GM12892 (cell line): ENCODE measurements around the gene PHF21B.

Experiments used
- DNase-seq: peaks from one replicate; pipeline ENCODE4 v3.0.0; 2011; ENCODE audit not compliant: insufficient read length
- FAIRE-seq: peaks from 2 replicates; lab custom pipeline; 2011; peaks lifted over from hg19 to GRCh38; lab: Jason Lieb, UNC
- POLR2A ChIP-seq: IDR thresholded peaks from 2 replicates; pipeline ENCODE4 v1.6.1; 2011; ENCODE audit warnings: low read depth, low read length, control low read depth
- POLR2AphosphoS5 ChIP-seq: IDR thresholded peaks from 2 replicates; pipeline ENCODE4 v1.6.1; 2011; ENCODE audit warnings: low read depth, low read length, control low read depth
- TAF1 ChIP-seq: IDR thresholded peaks from 2 replicates; pipeline ENCODE4 v1.6.1; 2011; ENCODE audit warnings: low read depth, mild to moderate bottlenecking, control low read depth, low read length, borderline replicate concordance

PHF21B gene

GRCh38 chr22:44940130-44940529, 69.7 kb downstream of the PHF21B start:
- FAIRE-seq = no peak
- no peak for DNase-seq
- TF ChIP-seq POLR2A = no peak
- TF ChIP-seq TAF1 = no peak
- TF ChIP-seq POLR2AphosphoS5 = no peak

GRCh38 chr22:44939451-44939850, 70.4 kb downstream of the PHF21B start:
- DNase-seq = no peak
- FAIRE-seq = no peak
- TF ChIP-seq POLR2AphosphoS5 (no peak), TAF1 (no peak), POLR2A (no peak)

- no peak for FAIRE-seq
- no peak for TF ChIP-seq POLR2AphosphoS5
- no peak for TF ChIP-seq POLR2A
- no peak for TF ChIP-seq TAF1
- DNase-seq = no peak
Observed at GRCh38 chr22:44938886-44939285, 70.9 kb downstream of the PHF21B start.

- no peak for DNase-seq
- TF ChIP-seq TAF1 (no peak), POLR2AphosphoS5 (no peak), POLR2A (no peak)
- no peak for FAIRE-seq
Observed at GRCh38 chr22:44937216-44937615, 72.6 kb downstream of the PHF21B start.

- FAIRE-seq (no peak), DNase-seq (no peak)
- TF ChIP-seq POLR2A = no peak
- no peak for TF ChIP-seq POLR2AphosphoS5
- TF ChIP-seq TAF1 = no peak
Observed at GRCh38 chr22:44936201-44936600, 73.6 kb downstream of the PHF21B start.

GRCh38 chr22:44935724-44936123, 74.1 kb downstream of the PHF21B start:
- TF ChIP-seq POLR2A = no peak
- no peak for TF ChIP-seq POLR2AphosphoS5
- no peak for TF ChIP-seq TAF1
- DNase-seq (no peak), FAIRE-seq (no peak)

GRCh38 chr22:44934454-44934735, 75.4 kb downstream of the PHF21B start:
- FAIRE-seq (no peak), DNase-seq (no peak)
- no peak for TF ChIP-seq POLR2A

GRCh38 chr22:44933666-44934453, 75.9 kb downstream of the PHF21B start:
- DNase-seq = no peak
- FAIRE-seq = no peak
- TF ChIP-seq POLR2AphosphoS5 (no peak), TAF1 (no peak), POLR2A (no peak)

- FAIRE-seq = no peak
- no peak for DNase-seq
- TF ChIP-seq POLR2AphosphoS5 = no peak
- no peak for TF ChIP-seq TAF1
- TF ChIP-seq POLR2A = no peak
Observed at GRCh38 chr22:44932493-44932892, 77.3 kb downstream of the PHF21B start.

- no peak for FAIRE-seq
Observed at GRCh38 chr22:44931766-44932165, 78.0 kb downstream of the PHF21B start.

GRCh38 chr22:44931077-44931540, 78.7 kb downstream of the PHF21B start:
- no peak for FAIRE-seq
- no peak for TF ChIP-seq POLR2A
- TF ChIP-seq TAF1 = no peak
- TF ChIP-seq POLR2AphosphoS5 = no peak
- DNase-seq = no peak

More at GRCh38 chr22:44931766-44932165, 78.0 kb downstream of the PHF21B start:
- no peak for TF ChIP-seq POLR2AphosphoS5
- TF ChIP-seq POLR2A = no peak
- no peak for TF ChIP-seq TAF1
- no peak for DNase-seq

- no peak for DNase-seq
- no peak for TF ChIP-seq POLR2AphosphoS5
- no peak for TF ChIP-seq TAF1
- no peak for TF ChIP-seq POLR2A
- FAIRE-seq = no peak
Observed at GRCh38 chr22:44930711-44931035, 79.1 kb downstream of the PHF21B start.
